Activated T-helper 17 cell treated with anti-CD3 and anti-CD28 coated beads, Interleukin-2, amount 50 U/mL, for 72 hours (primary cell): ENCODE results near the gene MACO1. TPM values are rescaled to one million over a fixed set of nuclear protein-coding genes. Genes with fewer than 3 reads are reported as not detected.

ENCODE experiments used
- ATAC-seq: fragments of 150-1000 bp; cut with Tn5 transposase; replicated peaks from 2 replicates; pipeline ENCODE4 v1.10.0; 2021; ENCODE audit warnings: mild to moderate bottlenecking, moderate library complexity
- H3K27ac Mint-ChIP-seq: one replicate; pipeline ENCODE4 v1.8.0; 2022; ENCODE audit warnings: mixed read lengths
- H3K27me3 Mint-ChIP-seq: one replicate; pipeline ENCODE4 v1.8.0; 2022; ENCODE audit warnings: mixed read lengths
- H3K36me3 Mint-ChIP-seq: one replicate; pipeline ENCODE4 v1.8.0; 2022; ENCODE audit warnings: low read depth, mild to moderate bottlenecking, mixed read lengths
- H3K4me1 Mint-ChIP-seq: one replicate; pipeline ENCODE4 v1.8.0; 2022; ENCODE audit warnings: mixed read lengths
- H3K4me3 Mint-ChIP-seq: one replicate; pipeline ENCODE4 v1.8.0; 2022; ENCODE audit warnings: mild to moderate bottlenecking, mixed read lengths
- H3K9me3 Mint-ChIP-seq: one replicate; pipeline ENCODE4 v1.8.0; 2022; ENCODE audit warnings: mixed read lengths
- total RNA-seq, 2 donors: library from RNA; stranded (reverse); gene quantifications; one replicate each; pipeline ENCODE4 v1.2.3, GENCODE V29; 2022

Gene MACO1
- total RNA-seq, 2 donors from 2014 or later = 12.4 to 18.8 TPM

GRCh38 chr1:25527226-25527846 lies 96.6 kb downstream of the MACO1 start:
- no peak overlapping the region for H3K27ac Mint-ChIP-seq
- H3K9me3 Mint-ChIP-seq = no peaks in the 10 kb centered on the region
- ATAC-seq = no peak
- H3K27me3 Mint-ChIP-seq = no peaks in the 10 kb centered on the region
- no peaks in the 10 kb centered on the region for H3K4me1 Mint-ChIP-seq
- H3K36me3 Mint-ChIP-seq = no peaks in the 10 kb centered on the region
- H3K4me3 Mint-ChIP-seq = no peak overlapping the region

GRCh38 chr1:25527946-25528595 lies 97.4 kb downstream of the MACO1 start:
- Mint-ChIP-seq H3K27ac (no peak overlapping the region), H3K9me3 (no peaks in the 10 kb centered on the region), H3K36me3 (no peaks in the 10 kb centered on the region), H3K27me3 (no peaks in the 10 kb centered on the region), H3K4me3 (no peak overlapping the region), H3K4me1 (no peaks in the 10 kb centered on the region)
- no peak for ATAC-seq

GRCh38 chr1:25528881-25529517 lies 98.3 kb downstream of the MACO1 start:
- Mint-ChIP-seq H3K27ac (no peak overlapping the region), H3K9me3 (no peaks in the 10 kb centered on the region)

GRCh38 chr1:25529518-25530185 lies 99.0 kb downstream of the MACO1 start:
- peak; percentile 19 for ATAC-seq
- no peak overlapping the region for H3K4me3 Mint-ChIP-seq
- no peaks in the 10 kb centered on the region for H3K27me3 Mint-ChIP-seq
- H3K36me3 Mint-ChIP-seq = no peaks in the 10 kb centered on the region
- no peak overlapping the region for H3K27ac Mint-ChIP-seq
- H3K9me3 Mint-ChIP-seq = no peaks in the 10 kb centered on the region
- no peaks in the 10 kb centered on the region for H3K4me1 Mint-ChIP-seq

More at GRCh38 chr1:25528881-25529517, 98.3 kb downstream of the MACO1 start:
- H3K36me3 Mint-ChIP-seq = no peaks in the 10 kb centered on the region
- no peak overlapping the region for H3K4me3 Mint-ChIP-seq
- no peak for ATAC-seq
- H3K4me1 Mint-ChIP-seq = no peaks in the 10 kb centered on the region
- no peaks in the 10 kb centered on the region for H3K27me3 Mint-ChIP-seq

- Mint-ChIP-seq H3K4me3 (no peak overlapping the region), H3K27me3 (no peaks in the 10 kb centered on the region), H3K36me3 (no peaks in the 10 kb centered on the region), H3K27ac (no peak overlapping the region), H3K9me3 (no peaks in the 10 kb centered on the region), H3K4me1 (no peaks in the 10 kb centered on the region)
- no peak for ATAC-seq
These were observed 99.7 kb downstream of the MACO1 start for GRCh38 chr1:25530186-25531081.

GRCh38 chr1:25531082-25531461 lies 100.4 kb downstream of the MACO1 start:
- H3K4me3 Mint-ChIP-seq = no peak overlapping the region
- no peaks in the 10 kb centered on the region for H3K27me3 Mint-ChIP-seq
- H3K36me3 Mint-ChIP-seq = no peaks in the 10 kb centered on the region
- ATAC-seq = no peak
- no peaks in the 10 kb centered on the region for H3K9me3 Mint-ChIP-seq
- no peaks in the 10 kb centered on the region for H3K4me1 Mint-ChIP-seq
- no peak overlapping the region for H3K27ac Mint-ChIP-seq

GRCh38 chr1:25532970-25533369 lies 102.3 kb downstream of the MACO1 start:
- Mint-ChIP-seq H3K9me3 (no peaks in the 10 kb centered on the region), H3K36me3 (no peaks in the 10 kb centered on the region), H3K27ac (no peak overlapping the region), H3K4me3 (no peak overlapping the region), H3K27me3 (no peaks in the 10 kb centered on the region), H3K4me1 (no peaks in the 10 kb centered on the region)
- no peak for ATAC-seq

GRCh38 chr1:25533775-25534409 lies 103.2 kb downstream of the MACO1 start:
- Mint-ChIP-seq H3K27ac (no peak overlapping the region), H3K4me3 (no peak overlapping the region), H3K4me1 (no peaks in the 10 kb centered on the region), H3K9me3 (no peaks in the 10 kb centered on the region), H3K36me3 (no peaks in the 10 kb centered on the region), H3K27me3 (no peaks in the 10 kb centered on the region)
- ATAC-seq = no peak

GRCh38 chr1:25534410-25534788 lies 103.7 kb downstream of the MACO1 start:
- Mint-ChIP-seq H3K9me3 (no peaks in the 10 kb centered on the region), H3K4me3 (no peak overlapping the region), H3K4me1 (no peaks in the 10 kb centered on the region), H3K36me3 (no peaks in the 10 kb centered on the region), H3K27ac (no peak overlapping the region), H3K27me3 (no peaks in the 10 kb centered on the region)
- ATAC-seq = no peak

- no peak for ATAC-seq
- Mint-ChIP-seq H3K4me1 (no peaks in the 10 kb centered on the region), H3K36me3 (no peaks in the 10 kb centered on the region), H3K4me3 (no peak overlapping the region), H3K27ac (no peak overlapping the region), H3K9me3 (no peaks in the 10 kb centered on the region), H3K27me3 (no peaks in the 10 kb centered on the region)
These were observed 105.4 kb downstream of the MACO1 start for GRCh38 chr1:25536124-25536523.

- H3K36me3 Mint-ChIP-seq = no peaks in the 10 kb centered on the region
- no peak for ATAC-seq
- H3K4me3 Mint-ChIP-seq = no peak overlapping the region
- peak overlapping the region; percentile 17 for H3K27ac Mint-ChIP-seq
- H3K9me3 Mint-ChIP-seq = no peaks in the 10 kb centered on the region
- H3K4me1 Mint-ChIP-seq = no peaks in the 10 kb centered on the region
- no peaks in the 10 kb centered on the region for H3K27me3 Mint-ChIP-seq
These were observed 106.6 kb downstream of the MACO1 start for GRCh38 chr1:25537153-25537831.

GRCh38 chr1:25538191-25538767 lies 107.6 kb downstream of the MACO1 start:
- Mint-ChIP-seq H3K27ac (no peak overlapping the region), H3K9me3 (no peaks in the 10 kb centered on the region), H3K4me1 (no peaks in the 10 kb centered on the region), H3K27me3 (no peaks in the 10 kb centered on the region), H3K36me3 (no peaks in the 10 kb centered on the region), H3K4me3 (no peak overlapping the region)
- ATAC-seq = no peak

- no peak overlapping the region for H3K4me3 Mint-ChIP-seq
- H3K27me3 Mint-ChIP-seq = no peaks in the 10 kb centered on the region
- H3K9me3 Mint-ChIP-seq = no peaks in the 10 kb centered on the region
- ATAC-seq = no peak
- no peaks in the 10 kb centered on the region for H3K36me3 Mint-ChIP-seq
- H3K4me1 Mint-ChIP-seq = peaks cover 5% of the 10 kb centered on the region
- no peak overlapping the region for H3K27ac Mint-ChIP-seq
These were observed 110.1 kb downstream of the MACO1 start for GRCh38 chr1:25540750-25541342.
